Measurements from ENCODE around the gene SERINC5.

SERINC5 gene

DNA sequence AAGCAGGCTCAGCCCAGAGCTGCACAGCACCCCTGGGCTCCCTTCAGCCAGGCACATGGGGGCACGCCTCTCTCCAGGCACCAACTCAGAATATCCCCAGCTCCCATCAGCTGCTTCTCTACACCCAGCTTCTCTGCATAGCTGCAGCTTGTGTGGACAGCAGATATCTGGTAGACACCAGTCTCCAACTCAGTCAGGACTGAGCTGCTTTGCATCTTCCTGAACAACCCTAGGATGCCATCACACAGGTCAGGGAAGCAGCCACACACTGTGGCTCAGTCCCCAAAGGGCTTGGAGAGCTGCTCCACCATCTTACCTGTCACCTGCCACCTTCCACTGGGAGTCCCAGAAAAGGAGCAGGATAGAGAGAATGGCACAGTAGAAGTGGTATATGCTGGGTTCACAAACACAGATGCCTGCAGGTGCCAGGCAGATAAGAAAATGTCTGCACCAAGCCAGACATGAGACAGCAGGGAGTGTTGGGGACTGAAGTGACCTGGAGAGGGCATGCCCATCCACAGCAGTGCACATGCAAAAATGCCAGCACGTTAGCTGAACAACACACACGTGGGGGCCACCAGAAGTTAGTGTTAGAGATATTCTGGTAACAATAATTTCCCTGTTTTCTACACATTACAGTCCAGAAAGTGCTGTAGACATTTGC, 178.7 kb downstream of the SERINC5 start:
- Histone ChIP-seq H4K20me1 (ENCODE audit: insufficient read depth, low read length) (no peaks in the 10 kb centered on the region), H3K79me2 (ENCODE audit: low read length) (no peaks in the 10 kb centered on the region), H3K27ac (ENCODE audit: low read length) (no peak overlapping the region), H3K36me3 (replicated peaks; ENCODE audit: insufficient read depth, low read length) (no peaks in the 10 kb centered on the region), H2AFZ (ENCODE audit: low read length) (no peak overlapping the region), H3K9me2 (replicated peaks; ENCODE audit: insufficient read depth, low read length) (no peaks in the 10 kb centered on the region), H3K4me2 (ENCODE audit: low read depth, low read length) (no peak overlapping the region), H3K4me3 (ENCODE audit: low read length) (no peak overlapping the region), H3K4me1 (ENCODE audit: low read length) (no peaks in the 10 kb centered on the region), H3K9ac (ENCODE audit: low read length) (no peak overlapping the region), H3K9me3 (replicated peaks; ENCODE audit: insufficient read depth, low read length) (no peaks in the 10 kb centered on the region), H3K27me3 (replicated peaks; ENCODE audit: insufficient read depth, low read length) (no peaks in the 10 kb centered on the region), H3F3A (ENCODE audit: insufficient read depth, low read length) (no peaks in the 10 kb centered on the region)
- DNase-seq, result no peak
- TF ChIP-seq EZH2phosphoT487 (IDR thresholded peaks at IDR 0.05; ENCODE audit: low read length), result no peak
- TF ChIP-seq EZH2 (optimal IDR thresholded peaks at IDR 0.05; ENCODE audit: low read depth, low read length), result no peak
- TF ChIP-seq, protein P1, sequence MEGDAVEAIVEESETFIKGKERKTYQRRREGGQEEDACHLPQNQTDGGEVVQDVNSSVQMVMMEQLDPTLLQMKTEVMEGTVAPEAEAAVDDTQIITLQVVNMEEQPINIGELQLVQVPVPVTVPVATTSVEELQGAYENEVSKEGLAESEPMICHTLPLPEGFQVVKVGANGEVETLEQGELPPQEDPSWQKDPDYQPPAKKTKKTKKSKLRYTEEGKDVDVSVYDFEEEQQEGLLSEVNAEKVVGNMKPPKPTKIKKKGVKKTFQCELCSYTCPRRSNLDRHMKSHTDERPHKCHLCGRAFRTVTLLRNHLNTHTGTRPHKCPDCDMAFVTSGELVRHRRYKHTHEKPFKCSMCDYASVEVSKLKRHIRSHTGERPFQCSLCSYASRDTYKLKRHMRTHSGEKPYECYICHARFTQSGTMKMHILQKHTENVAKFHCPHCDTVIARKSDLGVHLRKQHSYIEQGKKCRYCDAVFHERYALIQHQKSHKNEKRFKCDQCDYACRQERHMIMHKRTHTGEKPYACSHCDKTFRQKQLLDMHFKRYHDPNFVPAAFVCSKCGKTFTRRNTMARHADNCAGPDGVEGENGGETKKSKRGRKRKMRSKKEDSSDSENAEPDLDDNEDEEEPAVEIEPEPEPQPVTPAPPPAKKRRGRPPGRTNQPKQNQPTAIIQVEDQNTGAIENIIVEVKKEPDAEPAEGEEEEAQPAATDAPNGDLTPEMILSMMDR (IDR thresholded peaks at IDR 0.05; ENCODE audit: low read length), result no peak

DNA sequence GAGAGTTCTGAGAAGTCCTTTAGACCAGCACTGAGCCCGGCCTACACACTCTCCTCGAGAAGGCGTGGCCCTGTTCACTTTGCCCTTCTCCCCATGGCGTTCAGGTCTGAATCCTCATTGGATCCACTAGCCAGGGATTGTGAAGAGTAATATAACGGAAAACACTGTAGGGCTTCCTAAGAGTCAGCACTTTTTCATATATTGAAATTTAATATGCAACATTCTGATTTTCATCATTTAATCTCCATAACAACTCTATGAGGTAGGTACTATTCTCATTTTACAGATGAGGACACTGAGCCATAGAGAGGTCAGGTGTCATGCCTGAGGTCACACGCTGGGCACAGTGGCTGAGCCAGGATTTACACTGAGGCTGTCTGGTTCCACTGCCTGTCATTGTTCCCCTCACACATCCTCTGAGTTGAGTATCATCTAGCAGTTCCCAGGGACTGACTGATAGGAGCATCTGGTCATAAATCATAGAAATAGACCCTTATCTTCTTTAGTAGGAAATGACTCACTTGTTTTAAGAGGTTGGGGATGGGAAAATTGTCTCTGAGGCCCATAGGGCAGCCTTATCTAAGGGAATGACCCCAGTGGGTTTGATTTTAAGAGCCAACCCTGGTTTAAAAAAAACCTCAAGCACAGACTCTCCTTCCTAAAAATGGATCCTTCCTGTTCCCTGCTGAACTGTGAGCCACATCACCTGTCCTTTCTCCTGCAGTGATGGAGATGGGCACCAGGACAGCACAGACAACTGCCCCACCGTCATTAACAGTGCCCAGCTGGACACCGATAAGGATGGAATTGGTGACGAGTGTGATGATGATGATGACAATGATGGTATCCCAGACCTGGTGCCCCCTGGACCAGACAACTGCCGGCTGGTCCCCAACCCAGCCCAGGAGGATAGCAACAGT, 179.5 kb downstream of the SERINC5 start:
- Histone ChIP-seq H3K79me2 (ENCODE audit: low read length) (no peaks in the 10 kb centered on the region), H3K4me2 (ENCODE audit: low read depth, low read length) (no peak overlapping the region), H3K4me1 (ENCODE audit: low read length) (no peaks in the 10 kb centered on the region), H3K27ac (ENCODE audit: low read length) (no peak overlapping the region), H3K9me3 (replicated peaks; ENCODE audit: insufficient read depth, low read length) (no peaks in the 10 kb centered on the region), H3K9me2 (replicated peaks; ENCODE audit: insufficient read depth, low read length) (no peaks in the 10 kb centered on the region), H3K9ac (ENCODE audit: low read length) (no peak overlapping the region), H4K20me1 (ENCODE audit: insufficient read depth, low read length) (no peaks in the 10 kb centered on the region), H3F3A (ENCODE audit: insufficient read depth, low read length) (no peaks in the 10 kb centered on the region), H2AFZ (ENCODE audit: low read length) (no peak overlapping the region), H3K27me3 (replicated peaks; ENCODE audit: insufficient read depth, low read length) (no peaks in the 10 kb centered on the region), H3K4me3 (ENCODE audit: low read length) (no peak overlapping the region), H3K36me3 (replicated peaks; ENCODE audit: insufficient read depth, low read length) (no peaks in the 10 kb centered on the region)
- no peak for TF ChIP-seq EZH2 (optimal IDR thresholded peaks at IDR 0.05; ENCODE audit: low read depth, low read length)
- TF ChIP-seq EZH2phosphoT487 (IDR thresholded peaks at IDR 0.05; ENCODE audit: low read length), result no peak
- TF ChIP-seq, protein P1 (IDR thresholded peaks at IDR 0.05; ENCODE audit: low read length), result no peak
- no peak for DNase-seq

DNA sequence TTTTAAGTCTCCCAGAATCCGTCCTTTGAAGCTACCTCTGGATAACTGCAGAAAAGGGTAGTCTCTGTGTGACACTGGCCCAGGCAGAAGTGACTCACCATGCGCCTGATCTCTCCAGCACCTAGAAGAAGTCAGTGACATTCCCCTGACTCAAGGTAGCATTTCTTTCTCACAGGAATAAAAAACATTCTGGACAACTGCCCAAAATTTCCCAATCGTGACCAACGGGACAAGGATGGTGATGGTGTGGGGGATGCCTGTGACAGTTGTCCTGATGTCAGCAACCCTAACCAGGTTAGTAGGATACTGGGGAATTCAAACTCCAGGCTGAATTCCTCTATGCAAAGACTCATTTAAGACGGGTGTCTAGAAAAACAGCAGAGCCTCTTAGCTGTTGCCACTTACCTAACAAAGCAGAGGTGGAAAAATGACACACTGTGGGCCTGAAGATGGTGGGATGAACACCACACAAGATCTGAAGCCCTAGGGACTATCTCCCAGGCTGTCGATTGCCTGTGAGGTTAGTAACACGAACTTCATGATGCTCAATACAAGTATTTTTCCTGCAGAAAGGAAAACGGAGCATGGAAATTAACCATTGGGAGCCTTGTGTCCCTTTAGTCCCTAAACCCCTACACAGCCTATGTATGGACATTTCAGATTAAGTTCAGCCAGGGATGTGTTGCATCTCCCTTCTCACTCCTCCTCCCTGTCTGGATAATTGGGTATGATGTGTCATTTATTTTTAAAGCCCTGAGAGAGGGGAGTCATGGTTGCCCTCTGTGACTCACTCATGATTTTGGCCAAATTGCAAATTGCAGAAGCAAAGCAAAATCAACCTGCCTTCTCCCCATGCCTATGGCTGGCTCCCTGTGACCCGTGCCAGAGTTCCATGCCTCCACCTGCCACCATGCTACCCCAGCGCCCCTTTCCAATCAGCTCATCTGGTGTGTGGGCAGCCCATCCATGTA, 183.5 kb downstream of the SERINC5 start:
- Histone ChIP-seq H2AFZ (ENCODE audit: low read length) (no peak overlapping the region), H3K36me3 (replicated peaks; ENCODE audit: insufficient read depth, low read length) (no peaks in the 10 kb centered on the region), H3K4me3 (ENCODE audit: low read length) (no peak overlapping the region), H3K27ac (ENCODE audit: low read length) (no peak overlapping the region), H3K9me2 (replicated peaks; ENCODE audit: insufficient read depth, low read length) (no peaks in the 10 kb centered on the region), H3K9ac (ENCODE audit: low read length) (no peak overlapping the region), H3K9me3 (replicated peaks; ENCODE audit: insufficient read depth, low read length) (no peaks in the 10 kb centered on the region), H3K4me2 (ENCODE audit: low read depth, low read length) (no peak overlapping the region), H3K27me3 (replicated peaks; ENCODE audit: insufficient read depth, low read length) (no peaks in the 10 kb centered on the region), H4K20me1 (ENCODE audit: insufficient read depth, low read length) (no peaks in the 10 kb centered on the region), H3K79me2 (ENCODE audit: low read length) (no peaks in the 10 kb centered on the region), H3K4me1 (ENCODE audit: low read length) (peaks cover 15% of the 10 kb centered on the region; the same call in 1 of the 2 replicates), H3F3A (ENCODE audit: insufficient read depth, low read length) (0 out of 2 replicates have a peak, but pooled peaks cover 2% of the 10 kb centered on the region)
- TF ChIP-seq EZH2 (optimal IDR thresholded peaks at IDR 0.05; ENCODE audit: low read depth, low read length), result no peak
- DNase-seq, result no peak

Measured in MM.1S (cell line).